GM21381 (cell line): Measurements from ENCODE around the gene MBP.
"Not testable (repeated sequence)": the region's sequence is repeated elsewhere in the genome, so short reads cannot be mapped to it uniquely, and the experiment has no call there.

Source experiments
- ATAC-seq: cut with Tn5 transposase; IDR thresholded peaks from one replicate; pipeline ENCODE4 v1.9.1; 2021; ENCODE audit warnings: mild to moderate bottlenecking, moderate library complexity; ENCODE audit not compliant: unreplicated experiment

The MBP gene

DNA sequence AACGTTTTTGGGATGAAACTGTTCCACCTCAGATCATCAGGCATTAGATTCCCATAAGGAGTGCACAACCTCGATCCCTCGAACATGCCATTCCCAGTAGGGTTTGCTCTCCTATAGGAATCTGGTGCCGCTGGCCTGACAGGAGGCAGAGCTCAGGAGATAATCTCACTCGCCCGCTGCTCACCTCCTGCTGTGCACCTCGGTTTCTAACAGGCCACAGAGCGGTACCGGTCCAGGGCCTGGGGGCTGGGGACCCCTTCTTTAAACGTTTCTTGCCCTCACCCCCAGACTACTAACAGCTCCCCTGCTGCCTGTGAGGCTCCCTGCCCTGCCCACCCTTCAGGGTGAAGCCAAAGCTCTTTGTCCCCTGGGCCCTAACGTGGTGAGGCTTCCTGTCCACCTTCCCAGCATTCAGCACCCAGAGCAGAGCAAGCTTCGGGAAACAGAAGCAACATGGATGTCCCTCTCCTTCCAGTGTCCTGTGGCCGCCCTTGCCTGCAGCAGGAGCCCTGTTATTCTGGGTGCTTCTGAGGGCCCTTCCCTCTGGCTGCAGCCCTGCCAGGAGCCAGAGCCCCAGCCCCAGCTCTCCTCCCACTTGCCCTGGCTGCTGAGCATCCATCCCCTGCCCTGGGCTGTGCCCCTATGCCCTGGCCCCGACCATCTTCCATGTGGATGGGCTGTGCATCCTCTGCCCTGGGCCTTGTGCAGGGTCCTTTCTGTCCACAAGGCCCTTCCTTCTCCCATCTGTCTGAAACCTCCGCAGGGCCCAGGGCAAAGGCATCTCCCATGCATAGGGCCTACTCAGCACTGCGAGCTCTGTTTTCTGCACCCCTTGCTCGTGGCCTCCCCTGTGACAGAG is 140.1 kb downstream of the MBP start:
- ATAC-seq = no peak

DNA sequence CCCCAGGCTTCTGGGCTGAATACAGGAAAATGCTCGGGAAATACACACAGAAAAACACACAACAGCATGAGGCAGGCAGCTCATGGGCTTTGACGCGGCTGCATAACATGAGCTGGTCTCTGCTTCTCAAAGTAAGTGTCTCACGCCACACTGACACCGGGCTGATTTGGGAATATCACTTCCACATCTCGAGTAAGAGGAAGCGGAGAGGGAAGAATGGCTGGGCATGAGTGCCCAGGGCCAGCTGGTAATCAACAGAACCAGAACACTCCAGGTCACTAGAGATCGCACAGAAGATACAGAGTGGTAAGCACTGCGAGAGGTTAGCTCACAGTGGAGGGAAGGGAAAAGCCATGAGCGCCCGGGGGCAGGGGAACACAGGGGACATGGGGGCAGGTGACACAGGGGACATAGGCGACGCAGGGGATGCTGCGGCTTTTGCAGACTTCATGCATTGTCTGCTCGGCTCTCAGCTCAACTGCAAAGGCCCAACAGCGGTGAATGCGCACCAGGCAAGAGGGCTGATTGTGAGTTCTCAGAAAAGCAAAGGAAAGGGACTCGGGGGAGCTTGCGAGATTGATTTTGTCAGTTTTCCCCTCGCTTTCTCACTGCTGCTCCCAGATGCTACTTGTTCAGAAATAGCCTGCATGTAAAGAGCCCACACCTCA is 141.4 kb downstream of the MBP start:
- ATAC-seq = no peak

DNA sequence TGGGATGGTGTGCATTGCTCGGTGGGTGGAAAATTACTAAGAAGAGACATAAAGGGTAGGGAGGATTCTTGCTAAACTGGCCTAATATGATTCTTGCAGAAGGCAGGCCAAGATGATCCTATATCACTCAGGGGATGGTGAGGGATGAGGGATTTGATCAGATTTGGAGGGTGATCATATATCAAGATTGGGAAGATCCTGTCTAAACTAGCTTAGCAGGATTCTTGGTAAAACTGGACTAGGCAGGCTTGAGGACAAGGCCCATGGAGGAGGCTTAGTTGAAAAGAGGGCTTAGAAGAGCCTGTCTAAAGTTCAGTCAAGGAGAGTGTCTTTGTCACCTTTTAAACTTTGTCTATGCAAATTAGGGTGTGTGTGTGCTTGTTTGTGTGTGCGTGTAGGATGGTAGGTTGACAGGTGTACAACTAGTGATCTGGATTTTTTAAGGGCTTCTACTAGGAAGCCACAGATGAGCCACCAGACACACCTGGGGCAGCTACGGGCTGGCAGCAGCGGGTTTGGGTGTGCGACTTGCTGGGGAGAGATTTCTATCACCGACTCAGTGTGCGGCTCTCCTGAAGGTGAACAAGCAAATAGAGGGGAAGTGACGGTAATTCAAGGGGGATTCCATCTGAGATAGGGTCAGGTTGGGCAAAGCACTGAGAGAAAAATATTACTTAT is 142.1 kb downstream of the MBP start:
- ATAC-seq = not testable (repeated sequence)

DNA sequence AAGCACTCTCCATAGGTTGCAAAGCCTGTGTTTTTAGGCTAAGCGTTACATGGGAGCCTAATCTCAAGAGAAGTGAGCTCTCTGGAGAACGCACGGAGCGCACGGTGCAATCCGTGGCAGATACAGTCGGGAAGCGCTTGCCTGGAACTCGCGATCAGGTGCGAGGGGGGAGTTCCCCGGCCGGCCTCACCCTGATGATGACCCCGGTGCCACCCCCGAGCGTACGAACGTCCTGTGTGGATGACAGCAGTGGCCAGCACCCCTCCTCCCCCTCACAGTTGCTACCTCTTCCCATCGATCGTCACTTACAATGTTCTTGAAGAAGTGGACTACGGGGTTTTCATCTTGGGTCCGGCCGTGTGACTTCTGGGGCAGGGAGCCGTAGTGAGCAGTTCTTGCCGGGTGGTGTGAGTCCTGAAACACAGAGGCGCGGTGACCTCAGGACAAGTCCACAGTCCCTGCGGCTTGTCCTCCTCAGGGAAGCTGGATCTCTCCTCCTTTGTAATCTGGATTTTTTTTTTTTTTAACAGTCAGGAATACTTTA is 142.9 kb downstream of the MBP start:
- no peak for ATAC-seq

DNA sequence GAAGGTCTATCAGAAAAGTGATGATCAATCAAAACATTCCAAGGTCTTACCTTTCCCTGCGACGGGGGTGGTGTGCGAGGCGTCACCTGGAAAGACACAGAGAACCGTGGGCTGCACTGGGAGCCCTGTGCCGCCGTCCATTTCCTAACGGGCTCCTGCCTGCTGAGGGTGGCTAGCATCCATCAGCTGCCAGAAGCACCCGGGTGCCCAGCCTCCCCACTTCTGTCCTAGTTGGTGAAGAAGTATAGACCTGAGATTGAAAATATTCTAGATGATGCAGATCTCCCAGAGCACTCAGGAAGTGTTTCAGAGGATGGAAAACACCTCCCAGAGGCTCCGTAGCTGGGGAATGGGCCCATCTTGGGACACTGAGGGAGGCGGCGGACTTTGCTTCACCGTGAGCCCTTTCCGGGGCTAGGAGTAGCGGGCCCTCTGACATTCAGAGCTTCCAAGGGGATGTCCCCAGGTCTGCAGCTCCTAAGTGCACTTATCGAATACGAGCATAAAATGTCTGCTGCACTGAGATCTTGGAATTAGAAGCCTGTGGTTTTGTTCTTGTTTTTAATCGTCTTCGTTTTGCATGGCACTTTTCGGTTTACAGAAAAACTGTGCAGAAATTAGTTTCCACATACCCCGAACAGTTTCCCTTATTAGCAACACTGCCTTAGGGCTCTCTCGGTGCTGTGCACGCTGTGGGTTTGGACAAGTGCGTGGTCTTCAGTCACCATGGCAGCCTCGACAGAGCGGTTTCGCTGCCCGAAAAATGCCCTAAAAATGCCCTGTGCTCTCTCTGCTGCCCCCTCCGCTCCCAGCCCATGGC is 143.5 kb downstream of the MBP start:
- no peak for ATAC-seq

DNA sequence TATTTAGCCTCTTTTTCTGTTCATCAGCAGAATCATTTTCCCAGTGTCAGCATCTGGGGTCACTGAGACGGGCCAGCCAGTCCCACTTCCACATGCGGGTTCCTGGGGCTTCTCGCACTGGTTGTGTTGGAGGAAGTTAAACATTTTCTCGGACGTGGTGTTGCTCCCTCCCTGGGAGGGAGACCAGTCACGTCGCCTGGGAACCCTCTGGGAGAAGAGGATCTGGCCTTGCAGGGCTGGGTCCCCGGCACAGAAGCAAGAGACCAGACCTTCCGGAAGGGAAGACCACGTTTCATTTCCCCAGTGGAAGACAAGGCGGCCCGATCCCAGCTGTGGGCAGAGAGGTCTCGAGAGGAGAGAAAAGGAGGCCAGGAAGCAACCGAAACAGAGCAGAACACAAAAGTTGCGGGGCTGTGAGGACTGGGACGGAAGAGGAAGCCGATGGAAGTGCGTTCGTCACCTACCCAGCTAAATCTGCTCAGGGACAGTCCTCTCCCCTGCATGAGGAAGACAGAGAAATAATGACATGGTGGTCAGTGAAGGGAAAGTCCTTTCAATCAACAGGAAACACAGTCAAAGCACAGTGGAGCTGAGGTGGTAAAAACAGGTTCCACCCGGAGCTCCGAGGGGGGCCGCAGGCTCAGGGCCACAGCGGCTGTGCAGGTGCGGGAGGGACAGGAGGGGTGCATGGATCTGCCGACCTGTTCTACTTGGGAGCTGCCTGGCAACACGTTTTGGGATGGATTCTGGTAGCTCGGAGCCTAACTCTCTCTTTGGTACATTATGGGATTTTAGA is 144.4 kb downstream of the MBP start:
- ATAC-seq = no peak

DNA sequence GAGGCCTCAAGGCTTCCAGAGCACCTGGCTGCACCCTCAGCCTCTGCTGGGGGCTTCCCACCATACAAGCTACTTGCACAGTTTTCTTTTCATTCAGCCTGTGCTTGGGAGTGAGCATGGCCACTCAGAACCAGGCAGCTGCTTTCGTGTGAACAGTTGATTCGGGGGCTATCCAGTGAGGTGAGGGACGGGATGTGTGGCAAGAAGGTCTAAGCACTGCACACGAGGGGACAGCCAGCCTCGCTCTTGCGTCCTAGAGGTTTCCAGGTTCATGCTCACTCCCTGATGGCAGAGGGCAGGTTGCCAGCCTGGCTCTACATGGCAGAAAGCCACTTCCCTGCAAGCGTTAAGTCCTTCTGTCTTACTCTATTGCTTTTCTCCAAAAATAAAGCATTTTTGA is 146.2 kb downstream of the MBP start:
- no peak for ATAC-seq

DNA sequence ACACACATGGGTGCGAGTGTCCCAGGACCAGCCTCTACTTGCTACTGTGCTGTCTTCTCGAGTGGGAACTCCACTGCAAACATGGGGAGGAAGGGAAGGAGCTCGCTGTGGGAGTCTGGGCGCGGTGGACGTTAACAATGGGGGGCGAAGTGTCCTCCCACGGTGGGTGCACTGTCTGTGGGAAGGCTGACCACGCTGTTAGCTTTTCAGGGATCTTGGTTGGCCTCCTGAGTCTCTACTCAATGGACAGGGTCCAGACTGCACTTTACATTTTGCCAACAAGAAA is 146.7 kb downstream of the MBP start:
- no peak for ATAC-seq

DNA sequence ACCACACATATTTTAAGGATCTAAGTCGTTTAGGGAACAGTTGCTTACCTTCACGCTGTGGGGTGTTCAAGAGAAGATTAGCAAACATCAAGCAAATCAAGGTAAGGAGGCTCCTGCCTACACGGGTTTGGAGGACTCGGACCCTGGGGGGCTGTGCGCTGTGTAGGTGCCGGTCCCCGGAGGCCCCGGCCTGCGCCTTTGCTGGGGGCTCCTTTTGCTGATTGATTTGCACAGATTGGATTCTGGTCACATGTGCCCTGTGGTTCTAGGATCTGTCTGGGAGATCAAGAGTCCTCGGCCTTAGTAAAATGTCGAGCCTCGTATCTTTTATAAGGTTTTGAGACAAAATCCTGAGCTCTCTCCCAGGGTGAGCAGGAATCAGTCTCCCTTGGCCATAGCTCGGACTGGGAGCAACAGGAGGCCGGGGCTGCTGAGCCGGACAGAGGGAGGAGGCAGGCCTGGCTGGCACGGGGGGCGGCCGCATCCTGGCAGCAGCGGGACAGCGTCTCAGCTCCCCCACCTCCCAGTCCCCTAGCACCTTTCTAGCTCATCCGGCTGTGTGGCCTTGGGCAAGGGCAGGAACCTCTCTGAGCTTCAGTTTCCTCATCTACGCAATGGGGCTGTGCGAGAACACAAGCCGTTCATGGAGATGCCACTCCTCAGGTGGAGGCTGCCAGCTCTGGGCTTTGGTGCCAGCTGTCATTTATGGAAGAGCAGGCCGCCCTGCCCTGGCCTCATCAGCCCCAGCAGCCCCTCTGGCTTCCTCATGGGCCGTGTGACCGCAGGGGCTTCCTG is 147.2 kb downstream of the MBP start:
- ATAC-seq = no peak

DNA sequence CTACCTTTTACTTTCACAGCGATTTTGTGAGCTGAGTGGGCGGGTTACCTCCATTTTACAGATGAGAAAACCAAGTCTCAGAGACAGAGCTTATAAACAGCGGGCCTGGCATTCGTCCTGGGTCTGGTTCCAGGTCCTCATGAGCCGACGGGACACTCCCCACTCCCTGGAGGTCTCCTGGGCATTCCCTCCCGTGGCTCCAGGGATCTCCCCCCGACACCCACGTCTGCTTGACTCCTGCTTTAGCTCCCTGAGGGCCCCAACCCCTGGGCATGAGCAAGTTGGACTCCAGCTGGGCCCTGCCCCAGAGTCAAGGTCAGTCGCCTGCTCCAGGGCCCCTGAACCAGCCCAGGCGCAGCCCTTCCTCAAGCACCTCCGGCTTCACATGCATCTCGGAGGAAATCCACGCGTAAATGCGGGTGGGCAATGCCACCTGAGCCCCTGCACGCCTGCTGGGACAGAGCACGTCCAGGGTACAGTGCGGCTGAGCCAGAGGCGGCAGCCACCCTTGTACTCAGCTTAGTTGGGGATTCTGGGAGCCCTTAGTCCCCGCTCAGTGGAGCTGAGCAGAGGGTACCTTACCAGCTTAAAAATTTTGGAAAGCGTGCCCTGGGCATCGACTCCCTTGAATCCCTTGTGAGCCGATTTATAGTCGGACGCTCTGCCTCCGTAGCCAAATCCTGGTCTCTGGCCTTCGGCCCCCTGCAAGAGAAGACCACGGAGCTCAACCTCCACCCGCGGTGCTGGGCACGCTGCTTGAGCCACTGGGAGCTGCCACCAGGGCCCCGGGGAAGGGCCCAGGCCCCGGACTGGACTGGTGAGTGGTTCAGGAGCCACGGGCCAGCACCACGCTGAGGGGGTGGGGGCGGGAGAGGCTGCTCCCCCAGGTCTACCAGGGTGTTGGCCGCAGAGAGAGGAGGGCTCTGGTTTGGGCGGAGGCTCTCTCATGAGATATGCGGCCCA is 148.1 kb downstream of the MBP start:
- no peak for ATAC-seq

DNA sequence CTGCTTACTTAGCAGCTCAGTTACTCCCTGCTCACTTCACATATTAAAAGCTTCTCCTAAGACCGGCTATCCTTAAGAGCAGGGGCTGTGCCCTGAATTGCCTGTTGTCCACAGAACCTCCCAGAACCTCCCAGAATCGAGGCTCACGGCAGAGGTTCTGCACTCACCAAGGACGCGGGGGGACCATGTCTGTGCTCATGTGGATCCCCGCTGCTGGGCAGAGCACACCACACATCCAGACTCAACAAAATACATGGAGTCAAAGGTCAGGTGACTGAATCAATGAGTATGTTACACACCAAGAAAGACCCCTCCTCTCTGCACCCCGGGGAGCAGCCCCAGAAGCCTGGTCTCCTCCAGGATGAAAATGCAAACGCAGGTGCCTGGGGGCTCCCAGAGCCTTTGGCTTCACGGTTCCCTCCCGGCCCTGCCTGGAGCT is 149.0 kb downstream of the MBP start:
- no peak for ATAC-seq

DNA sequence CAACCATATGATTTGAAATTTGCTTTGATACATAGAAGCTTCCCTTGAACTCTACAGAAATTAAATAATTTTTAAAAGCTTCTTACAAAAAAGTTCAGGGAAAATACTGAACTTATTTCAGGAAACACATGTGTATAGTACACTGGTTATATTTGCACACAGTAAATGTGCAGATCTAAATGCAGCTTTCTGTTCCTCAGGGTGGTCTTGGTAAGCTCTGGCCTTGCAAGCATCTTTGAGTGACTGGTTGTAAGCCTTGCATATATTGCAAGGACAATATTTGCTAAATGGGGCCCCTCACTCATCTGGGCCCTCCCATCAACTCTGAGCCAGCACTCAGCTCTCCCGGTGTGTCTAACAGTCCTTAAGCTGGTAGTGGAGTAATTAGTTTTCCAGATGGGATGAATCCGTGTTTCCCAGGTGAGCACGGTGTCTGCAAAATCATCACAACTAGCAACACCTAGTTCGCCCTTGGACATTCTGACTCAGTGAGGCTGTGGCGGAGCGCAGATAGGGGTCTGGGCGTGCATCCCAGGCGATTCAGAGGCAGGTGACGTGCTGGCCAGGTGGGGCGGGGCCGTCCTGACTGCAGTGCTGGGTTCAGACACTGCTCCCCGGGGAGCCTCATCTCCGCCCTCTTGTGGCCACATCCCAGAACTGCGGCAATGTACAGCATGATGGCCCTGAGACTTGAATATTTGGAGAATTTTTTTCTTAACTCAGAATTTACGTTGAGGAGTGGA is 149.6 kb downstream of the MBP start:
- peak; percentile 82 for ATAC-seq

DNA sequence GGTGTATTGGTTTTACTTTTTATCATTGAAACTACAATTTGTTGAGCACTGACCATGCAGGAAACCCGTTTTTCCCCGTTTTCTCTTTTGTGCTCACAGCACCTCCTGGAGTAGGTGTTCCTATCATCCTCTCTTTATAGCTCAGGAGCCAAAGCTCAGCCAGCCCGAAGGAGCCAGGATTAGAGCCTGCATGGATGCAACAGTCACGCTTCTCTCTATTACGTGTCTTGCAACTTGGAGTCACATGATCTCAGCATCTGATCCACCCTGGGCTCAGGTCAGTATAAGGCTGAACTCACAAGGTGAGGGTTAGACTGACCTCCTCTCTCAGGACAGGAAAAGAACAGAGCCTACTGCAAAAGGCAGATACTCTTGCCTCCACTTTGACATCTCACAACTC is 150.5 kb downstream of the MBP start:
- ATAC-seq = no peak

DNA sequence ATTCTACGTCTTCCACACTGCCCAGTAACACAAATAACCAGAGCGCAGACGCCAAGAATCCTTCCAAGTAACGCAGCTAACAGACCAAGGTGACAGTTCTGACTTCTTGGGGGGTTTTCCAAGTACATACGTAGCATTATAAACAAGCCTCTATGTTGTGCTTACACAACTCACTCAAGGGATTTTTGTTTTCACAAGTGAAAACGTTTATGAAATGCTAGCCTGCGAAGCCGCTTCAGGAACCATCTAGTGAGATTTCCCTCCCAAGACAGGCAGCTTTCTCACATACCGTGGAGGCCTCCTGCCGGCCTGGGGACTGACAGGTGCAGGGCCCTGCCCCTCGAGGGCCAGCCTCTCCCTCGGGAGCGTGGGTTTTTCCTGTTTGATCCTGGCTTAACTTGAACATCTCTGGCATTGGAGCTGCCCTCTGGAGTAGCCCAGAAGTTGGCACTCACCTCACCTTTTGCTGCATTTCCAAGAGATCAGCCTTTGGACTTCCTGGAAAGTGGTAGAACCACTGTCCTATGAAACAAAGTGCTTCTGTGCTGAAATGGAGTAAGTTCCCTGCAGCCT is 151.1 kb downstream of the MBP start:
- ATAC-seq = peak; percentile 54

DNA sequence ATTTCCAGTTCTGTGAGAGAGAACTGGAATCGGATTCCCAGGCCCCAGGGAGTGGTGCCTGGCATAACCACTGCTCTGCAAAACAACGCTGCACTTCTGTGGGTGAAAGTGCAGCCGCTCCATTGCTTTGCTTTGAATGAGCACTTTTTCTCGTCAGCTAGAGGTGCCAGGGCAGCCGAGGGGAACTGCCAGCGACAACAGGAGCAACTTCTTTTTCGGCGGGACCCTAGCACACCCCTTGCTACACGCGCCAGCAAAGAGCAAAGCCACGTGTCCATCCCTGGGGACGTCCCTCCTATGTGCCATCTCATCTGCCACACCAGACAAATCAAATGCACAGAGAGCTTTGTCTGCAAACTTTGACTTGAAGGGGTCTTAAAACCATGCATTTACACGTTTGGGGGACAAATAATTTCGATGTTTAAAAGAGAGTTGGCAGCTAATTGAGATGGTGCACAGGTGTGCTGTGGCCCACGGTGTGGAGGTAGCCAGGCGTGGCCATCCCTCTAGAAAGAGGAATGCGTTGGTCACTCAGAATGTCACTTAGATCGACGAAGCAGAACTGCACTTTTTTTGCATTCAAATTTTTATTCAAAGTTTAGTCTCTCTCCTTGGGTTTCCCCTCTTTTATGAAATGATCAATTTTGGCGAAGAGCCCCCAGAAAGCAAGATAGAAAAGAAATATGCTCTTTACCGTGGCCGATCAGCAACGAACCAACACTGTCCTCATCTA is 151.8 kb downstream of the MBP start:
- ATAC-seq = peak; percentile 23

DNA sequence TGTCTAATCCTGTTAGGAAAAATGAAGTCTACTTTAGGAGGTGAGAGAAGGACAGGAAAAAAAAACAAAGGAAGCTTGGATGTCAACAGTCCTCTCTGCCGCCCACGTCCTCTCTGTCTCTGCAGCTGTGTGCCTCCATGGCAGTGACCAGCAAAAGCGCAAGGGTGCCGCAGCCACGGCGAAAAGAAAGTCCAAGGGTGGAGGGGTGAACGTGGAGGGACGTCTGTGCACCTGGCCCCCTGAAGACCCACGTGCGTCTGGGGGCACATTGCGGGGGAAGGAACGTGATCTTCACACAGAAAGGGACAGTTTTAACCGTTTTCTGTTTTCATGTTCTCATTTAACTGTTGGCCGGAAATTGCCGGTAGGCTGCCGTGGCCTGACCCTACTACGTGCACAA is 152.7 kb downstream of the MBP start:
- ATAC-seq = no peak
